OCI-LY3 (cell line): Measurements from ENCODE around the gene COMMD7.
"Not testable (repeated sequence)": the region's sequence is repeated elsewhere in the genome, so short reads cannot be mapped to it uniquely, and the experiment has no call there.

Experiments
- H2AFZ ChIP-seq: fragments of 200-600, 300-600 bp; shearing (Covaris generic); 2 replicates; pipeline ENCODE4 v1.6.0; 2014; ENCODE audit warnings: antibody characterized with exemption, low read depth, low read length
- H3K27ac ChIP-seq: fragments of 200-600, 300-600 bp; sonication (generic); 2 replicates; pipeline ENCODE4 v1.5.1; 2014; ENCODE audit warnings: mild to moderate bottlenecking, low read length, moderate library complexity, mixed read lengths
- H3K27me3 ChIP-seq: fragments of 200-600, 300-600 bp; sonication (generic); 2 replicates; pipeline ENCODE4 v1.6.1; 2014; ENCODE audit warnings: low read depth, low read length, mixed read lengths
- H3K36me3 ChIP-seq: fragments of 200-600, 300-600 bp; sonication (generic); replicated peaks from 2 replicates; pipeline ENCODE3; 2014; ENCODE audit warnings: low read depth, low read length, mixed read lengths
- H3K4me1 ChIP-seq: fragments of 300-600, 200-600 bp; sonication (generic); 2 replicates; pipeline ENCODE4 v1.6.1; 2014; ENCODE audit warnings: low read length, mixed read lengths
- H3K4me2 ChIP-seq: fragments of 200-600, 300-600 bp; sonication (generic); 2 replicates; pipeline ENCODE4 v1.6.1; 2014; ENCODE audit warnings: low read length, mixed read lengths
- H3K4me3 ChIP-seq: fragments of 300-600, 200-600 bp; sonication (generic); 2 replicates; pipeline ENCODE4 v1.5.1; 2014; ENCODE audit warnings: antibody characterized with exemption, mild to moderate bottlenecking, low read length, moderate library complexity
- H3K79me2 ChIP-seq: fragments of 300-600, 200-600 bp; shearing (Covaris generic); 2 replicates; pipeline ENCODE4 v1.6.1; 2014; ENCODE audit warnings: mild to moderate bottlenecking, low read length, mixed read lengths
- H3K9ac ChIP-seq: fragments of 300-600, 200-600 bp; shearing (Covaris generic); 2 replicates; pipeline ENCODE4 v1.6.0; 2014; ENCODE audit warnings: mild to moderate bottlenecking, low read length, moderate library complexity
- H3K9me3 ChIP-seq: fragments of 200-600, 300-600 bp; shearing (Covaris generic); 2 replicates; pipeline ENCODE4 v1.6.1; 2014; ENCODE audit warnings: low read length, mixed read lengths; ENCODE audit not compliant: insufficient read depth
- H4K20me1 ChIP-seq: fragments of 200-600, 300-600 bp; sonication (generic); 2 replicates; pipeline ENCODE4 v1.6.1; 2016; ENCODE audit warnings: low read length, mixed read lengths; ENCODE audit not compliant: insufficient read depth
- CTCF ChIP-seq: fragments of 200-600, 300-600 bp; sonication (generic); IDR thresholded peaks from 2 replicates; pipeline ENCODE4 v1.5.1; 2014; ENCODE audit warnings: antibody characterized with exemption, low read length, low read depth
- EZH2phosphoT487 ChIP-seq: fragments of 200-600 bp; shearing (Covaris generic); IDR thresholded peaks from 2 replicates; pipeline ENCODE4 v1.6.1; 2018; ENCODE audit warnings: antibody characterized with exemption, mixed run types, low read depth

COMMD7 gene

DNA sequence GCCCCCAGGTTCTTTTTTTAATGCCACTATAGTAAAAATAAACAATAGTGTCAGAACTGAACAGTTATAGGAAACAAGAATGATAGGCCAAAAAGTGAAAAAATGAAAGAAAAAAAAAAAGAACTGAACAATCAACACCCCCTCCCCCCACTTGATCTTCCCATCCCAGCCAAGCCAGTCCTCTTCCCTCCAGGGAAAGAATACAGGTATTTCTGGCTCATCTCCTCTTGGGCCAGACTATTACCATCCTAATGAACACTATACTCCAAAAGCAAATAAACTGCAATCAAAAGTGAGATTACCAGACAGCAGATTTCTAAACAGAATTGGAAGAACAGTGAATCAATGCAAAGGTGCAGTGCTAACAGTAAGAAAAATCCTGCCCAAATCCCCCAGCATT, 48.2 kb downstream of the COMMD7 start:
- Histone ChIP-seq H3K27ac (no peak overlapping the region), H4K20me1 (no peaks in the 10 kb centered on the region)
- TF ChIP-seq CTCF = no peak
- TF ChIP-seq EZH2phosphoT487 = no peak

DNA sequence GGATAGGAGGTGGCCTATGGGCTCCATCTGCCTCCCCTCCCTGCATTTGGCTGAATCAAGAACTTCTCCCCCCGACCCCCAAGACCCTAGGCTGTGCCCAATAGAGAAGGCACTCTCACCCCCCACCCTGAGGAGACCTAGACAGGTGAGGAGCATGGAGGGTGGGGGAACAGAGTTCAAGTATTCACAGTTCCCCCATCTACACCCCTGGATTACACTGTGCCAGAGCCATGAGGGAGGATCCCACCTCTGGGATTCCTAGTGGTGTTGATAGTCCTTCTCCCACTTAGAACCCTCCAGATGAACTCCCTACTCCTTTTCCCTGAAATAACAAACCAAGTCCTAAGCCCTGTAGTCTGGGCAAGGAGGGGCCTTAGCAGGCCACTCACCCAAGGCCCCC, 54.3 kb downstream of the COMMD7 start:
- not testable (repeated sequence) for H3K9me3 ChIP-seq, H3K4me2 ChIP-seq, H3K79me2 ChIP-seq, H2AFZ ChIP-seq, H3K27ac ChIP-seq, H3K4me1 ChIP-seq, H3K4me3 ChIP-seq, H3K9ac ChIP-seq, H3K36me3 ChIP-seq, H4K20me1 ChIP-seq, H3K27me3 ChIP-seq

More for the DNA sequence above, 48.2 kb downstream of the COMMD7 start:
- H3K4me1 ChIP-seq = no peaks in the 10 kb centered on the region
- H3K4me3 ChIP-seq = no peak overlapping the region
- no peaks in the 10 kb centered on the region for H3K27me3 ChIP-seq
- H3K4me2 ChIP-seq = no peak overlapping the region
- no peaks in the 10 kb centered on the region for H3K36me3 ChIP-seq
- no peaks in the 10 kb centered on the region for H3K79me2 ChIP-seq
- no peak overlapping the region for H2AFZ ChIP-seq
- H3K9ac ChIP-seq = no peak overlapping the region
- H3K9me3 ChIP-seq = no peaks in the 10 kb centered on the region

- Histone ChIP-seq H3K4me2 (no peak overlapping the region), H3K9me3 (no peaks in the 10 kb centered on the region), H2AFZ (no peak overlapping the region), H3K4me3 (no peak overlapping the region), H3K27me3 (no peaks in the 10 kb centered on the region), H3K27ac (no peak overlapping the region), H3K9ac (no peak overlapping the region), H3K4me1 (no peaks in the 10 kb centered on the region), H4K20me1 (no peaks in the 10 kb centered on the region), H3K36me3 (no peaks in the 10 kb centered on the region), H3K79me2 (no peaks in the 10 kb centered on the region)
- no peak for TF ChIP-seq EZH2phosphoT487
- TF ChIP-seq CTCF = no peak
Observed at GRCh38 chr20:32687180-32687532, 56.1 kb downstream of the COMMD7 start.

DNA sequence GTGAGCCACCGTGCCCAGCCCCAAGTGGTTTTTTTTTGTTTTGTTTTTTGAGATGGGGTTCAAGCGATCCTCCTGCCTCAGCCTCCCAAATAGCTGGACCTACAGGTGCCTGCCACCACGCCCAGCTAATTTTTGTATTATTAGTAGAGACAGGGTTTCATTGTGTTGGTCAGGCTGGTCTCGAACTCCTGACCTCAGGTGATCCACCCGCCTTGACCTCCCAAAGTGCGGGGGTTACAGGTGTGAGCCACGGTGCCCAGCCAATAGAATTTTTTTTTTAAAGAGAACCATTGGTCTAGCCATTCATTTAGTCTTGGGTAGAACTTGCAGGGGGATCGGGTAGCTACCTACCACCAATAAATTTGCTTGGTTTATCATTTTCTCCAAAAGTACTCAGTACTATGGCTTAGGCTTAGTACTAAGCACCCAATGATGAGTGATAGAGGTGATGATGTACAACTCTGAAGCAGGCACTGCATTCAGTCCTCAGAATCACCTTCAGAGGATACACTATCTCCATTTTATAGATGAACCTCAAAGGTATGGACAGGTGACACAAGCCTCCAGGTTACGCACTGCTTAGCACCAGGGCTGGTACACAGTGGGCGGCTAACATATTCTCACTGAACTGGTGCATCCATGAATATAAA, 56.6 kb downstream of the COMMD7 start:
- H3K9ac ChIP-seq = no peak overlapping the region
- no peak overlapping the region for H3K4me2 ChIP-seq
- H3K9me3 ChIP-seq = no peaks in the 10 kb centered on the region
- H4K20me1 ChIP-seq = no peaks in the 10 kb centered on the region
- H3K27ac ChIP-seq = no peak overlapping the region
- H3K79me2 ChIP-seq = no peaks in the 10 kb centered on the region
- no peaks in the 10 kb centered on the region for H3K4me1 ChIP-seq
- no peaks in the 10 kb centered on the region for H3K27me3 ChIP-seq
- no peaks in the 10 kb centered on the region for H3K36me3 ChIP-seq
- no peak overlapping the region for H3K4me3 ChIP-seq
- no peak overlapping the region for H2AFZ ChIP-seq
- TF ChIP-seq CTCF (no peak), EZH2phosphoT487 (no peak)
